ENCODE data around the gene FUOM.

Gene FUOM, protein sequence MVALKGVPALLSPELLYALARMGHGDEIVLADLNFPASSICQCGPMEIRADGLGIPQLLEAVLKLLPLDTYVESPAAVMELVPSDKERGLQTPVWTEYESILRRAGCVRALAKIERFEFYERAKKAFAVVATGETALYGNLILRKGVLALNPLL

DNA sequence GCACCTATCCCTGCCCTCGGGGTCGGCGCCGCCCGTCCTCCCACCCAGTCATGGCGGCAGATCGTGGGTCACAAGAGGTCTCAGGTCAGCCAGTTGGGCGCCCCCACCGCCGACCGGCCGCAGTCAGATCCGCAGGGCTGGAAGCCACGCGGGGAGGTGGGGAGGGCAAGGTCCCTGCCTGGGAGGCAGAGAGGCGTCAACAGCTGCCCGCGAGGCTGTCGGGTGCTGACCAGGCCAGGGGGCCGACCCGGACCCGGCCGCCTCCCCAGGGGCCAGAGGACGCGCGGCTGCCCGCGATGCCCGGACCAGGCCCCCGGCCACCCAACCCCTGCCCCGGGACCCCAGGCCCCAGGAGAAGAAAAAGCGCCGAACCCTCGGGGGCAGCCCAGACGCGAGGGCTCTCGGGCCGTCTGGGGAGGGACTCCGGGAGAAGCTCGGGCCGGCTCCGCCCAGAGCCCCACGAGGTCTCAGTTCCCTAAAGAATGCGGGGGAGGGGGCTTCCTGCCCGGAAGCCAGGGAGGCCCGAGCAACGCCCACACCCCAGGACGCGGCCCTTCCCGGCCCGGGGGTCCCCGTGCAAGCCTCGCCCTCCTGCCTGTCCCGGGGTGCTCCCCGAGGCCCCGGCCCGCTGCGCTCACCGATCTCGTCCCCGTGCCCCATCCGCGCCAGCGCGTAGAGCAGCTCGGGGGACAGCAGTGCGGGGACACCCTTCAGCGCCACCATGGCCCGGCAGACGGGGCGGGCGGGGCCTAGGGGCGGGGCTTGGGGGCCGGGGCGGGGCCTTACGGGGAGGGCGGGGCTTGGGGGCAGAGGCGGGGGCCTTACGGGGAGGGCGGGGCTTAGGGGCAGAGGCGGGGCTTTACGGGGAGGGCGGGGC lies at the start of gene FUOM:
TSS of gene FUOM (minus strand) at position 735 of the 877 bp plus-strand sequence. CDS start at position 723, 12 bp downstream.
- peak in 1 of 2 experiments; percentile 31 for DNase-seq

DNA sequence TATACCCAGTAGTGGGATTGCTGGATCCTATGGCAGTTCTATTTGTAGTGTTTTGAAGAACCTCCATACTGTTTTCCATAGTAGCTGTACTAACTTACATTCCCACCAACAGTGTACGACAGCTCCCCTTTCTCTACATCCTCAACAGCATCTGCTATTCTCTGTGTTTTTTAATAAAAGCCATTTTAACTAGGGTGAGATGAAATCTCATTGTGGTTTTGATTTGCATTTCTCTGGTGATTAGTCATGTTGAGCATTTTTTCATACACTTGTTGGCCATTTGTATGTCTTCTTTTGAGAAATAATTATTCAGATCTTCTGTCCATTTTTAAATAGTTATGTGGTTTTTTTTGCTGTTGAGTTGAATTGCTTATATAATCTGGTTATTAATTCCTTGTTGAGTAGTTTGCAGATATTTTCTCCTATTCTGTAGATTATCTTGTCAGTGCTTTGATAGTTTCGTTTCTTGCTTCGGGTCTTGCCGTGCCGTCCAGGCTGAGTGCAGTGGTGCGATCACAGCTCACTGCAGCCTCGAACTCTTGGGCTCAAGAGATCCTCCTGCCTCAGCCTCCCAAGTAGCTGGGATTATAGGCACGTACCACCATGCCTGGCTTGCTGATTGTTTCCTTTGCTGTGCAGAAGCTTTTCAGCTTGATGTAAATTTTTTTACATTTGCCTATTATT lies 48.2 kb upstream of the FUOM start:
- DNase-seq, result no peak

DNA sequence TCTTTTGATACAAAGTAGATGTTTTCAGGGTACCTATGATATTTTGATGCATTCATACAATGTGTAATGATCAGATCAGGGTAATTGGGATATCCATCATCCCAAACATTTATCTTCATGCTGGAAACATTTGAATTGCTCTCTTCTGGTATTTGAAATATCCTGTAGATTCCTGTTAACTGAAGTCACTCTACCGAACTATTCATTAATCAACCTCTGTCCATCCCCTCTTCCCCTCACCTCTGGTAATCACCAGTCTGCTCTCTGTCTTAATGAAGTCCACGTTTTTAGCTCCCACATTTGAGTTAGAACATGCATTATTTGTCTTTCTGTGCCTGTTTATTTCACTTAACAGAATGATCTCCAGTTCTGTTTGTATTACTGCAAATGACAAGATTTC lies 47.5 kb upstream of the FUOM start:
- no peak for DNase-seq

DNA sequence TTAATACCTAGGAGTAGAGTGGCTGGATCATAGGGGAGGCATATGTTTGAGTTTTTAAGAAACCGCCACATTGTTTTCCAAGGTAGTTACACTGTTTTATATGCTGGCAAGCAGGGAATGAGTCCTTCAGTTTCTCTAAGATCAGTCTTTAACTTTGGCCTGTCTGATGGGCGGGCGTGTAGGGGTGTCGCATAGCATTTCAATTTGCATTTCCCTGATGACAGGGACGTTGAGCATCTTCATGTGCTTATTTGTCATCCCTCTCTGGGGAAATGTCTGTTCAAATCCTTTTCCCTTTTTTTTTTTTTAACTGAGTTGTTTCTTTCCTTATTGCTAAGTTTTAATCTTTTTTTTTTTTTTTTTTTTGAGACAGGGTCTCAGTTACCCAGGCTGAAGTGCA lies 46.0 kb upstream of the FUOM start:
- no peak for DNase-seq

DNA sequence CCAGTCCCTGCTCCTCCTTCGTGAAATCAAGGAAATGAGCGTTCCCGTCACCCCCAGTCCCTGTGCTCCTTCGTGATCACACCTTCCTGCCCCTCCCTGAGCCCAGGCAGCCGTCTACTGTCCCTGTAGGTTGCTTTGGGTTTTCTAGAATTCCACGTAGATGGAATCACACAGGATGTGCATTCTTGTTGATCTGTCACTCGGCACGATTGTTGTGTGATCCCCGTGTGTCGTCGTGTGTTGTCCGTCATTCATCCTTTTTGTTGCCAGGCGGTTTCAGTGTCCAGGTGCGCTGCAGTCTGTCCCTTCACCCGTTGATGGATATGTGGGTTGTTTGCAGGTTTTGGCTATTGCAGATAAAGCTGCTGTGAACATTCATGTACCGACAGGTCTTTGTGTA lies 45.5 kb upstream of the FUOM start:
- DNase-seq, result no peak

DNA sequence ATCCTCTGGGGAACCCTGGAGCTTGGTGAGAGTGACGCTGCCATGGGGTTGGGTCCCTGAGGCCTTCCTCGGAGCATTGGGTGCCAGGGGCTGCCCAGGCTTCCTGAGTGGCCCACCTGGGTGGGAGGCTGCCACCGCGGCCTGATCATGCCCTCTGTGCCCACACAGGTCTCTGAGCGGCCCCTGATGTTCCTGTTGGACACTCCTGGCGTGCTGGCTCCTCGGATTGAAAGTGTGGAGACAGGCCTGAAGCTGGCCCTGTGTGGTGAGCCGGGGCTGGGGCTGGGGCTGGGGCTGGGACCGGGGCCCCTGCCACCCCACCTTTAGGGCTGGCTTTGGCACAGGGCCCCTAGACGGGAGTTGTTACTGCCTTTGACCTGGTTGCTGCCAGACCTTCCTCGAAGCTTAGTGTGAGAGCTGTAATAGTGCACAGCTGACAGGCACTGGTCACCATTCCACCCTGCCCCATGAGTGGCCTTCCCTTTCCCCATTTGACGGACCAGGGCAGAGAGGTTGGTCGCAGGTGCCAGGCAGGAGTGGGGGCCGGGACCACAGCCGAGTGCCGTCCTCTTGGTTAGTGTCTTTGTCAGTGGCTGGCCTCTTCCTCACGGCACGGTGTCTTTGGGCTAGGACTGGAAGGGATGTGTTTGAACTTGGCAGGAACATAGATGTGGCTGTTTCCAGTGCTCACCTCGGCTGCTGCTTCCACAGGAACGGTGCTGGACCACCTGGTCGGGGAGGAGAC lies 44.3 kb upstream of the FUOM start:
- no peak for DNase-seq

DNA sequence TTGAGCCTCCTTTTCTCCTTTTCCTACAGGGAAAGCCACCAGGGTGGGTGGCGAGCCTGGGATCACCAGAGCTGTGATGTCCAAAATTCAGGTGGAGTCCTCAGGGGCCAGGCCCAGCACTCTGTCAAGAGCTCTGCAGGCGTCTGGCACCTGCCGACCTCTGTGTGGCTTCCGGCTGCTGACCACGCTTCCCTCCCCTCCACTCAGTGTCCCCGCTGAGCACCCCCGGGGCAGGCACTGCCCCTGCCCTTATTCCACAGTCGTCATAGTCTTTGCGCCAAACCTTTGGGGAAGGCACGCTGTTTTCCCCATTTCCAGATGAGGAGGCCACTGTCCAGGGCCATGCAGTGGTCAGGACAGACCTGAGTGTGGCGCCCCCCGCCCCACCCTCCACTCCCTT lies 43.7 kb upstream of the FUOM start:
- no peak for DNase-seq

DNA sequence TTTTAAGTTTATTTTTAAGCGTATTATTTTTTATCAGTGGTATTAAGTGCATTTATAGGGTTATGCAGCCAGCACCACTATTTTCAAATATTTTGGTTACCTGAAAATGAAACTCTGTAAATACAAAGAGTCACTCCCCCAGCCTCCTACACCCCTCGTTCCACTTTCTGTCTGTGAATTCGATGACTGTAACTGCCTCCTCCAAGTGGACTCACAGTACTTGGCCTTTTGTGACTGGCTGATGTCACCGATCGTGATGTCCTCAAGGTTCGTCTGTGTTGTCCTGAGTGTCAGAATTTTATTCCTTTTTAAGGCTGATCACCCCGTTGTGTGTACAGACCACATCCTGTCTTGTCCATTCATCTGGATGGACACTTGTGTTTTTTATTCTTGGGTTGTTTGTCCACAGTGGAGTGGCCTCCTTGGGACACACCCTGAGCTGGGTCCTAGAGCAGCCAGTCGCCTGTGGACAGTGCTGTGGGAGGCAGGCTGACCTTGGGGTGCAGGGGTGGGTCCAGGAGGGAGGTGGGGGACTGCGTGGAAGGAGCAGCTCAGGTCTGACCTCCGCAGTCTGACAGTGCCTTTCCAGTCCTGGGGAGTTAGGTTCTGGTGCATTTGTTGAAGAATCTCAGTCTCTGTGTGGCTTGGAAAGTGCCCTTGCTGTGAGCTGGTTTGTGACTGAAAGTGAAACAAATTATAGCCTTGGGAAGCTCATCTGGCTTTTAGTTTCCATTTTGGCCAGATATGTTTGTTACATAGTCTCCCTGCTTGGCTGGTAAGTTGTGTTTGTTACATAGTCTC lies 43.0 kb upstream of the FUOM start:
- no peak for DNase-seq

DNA sequence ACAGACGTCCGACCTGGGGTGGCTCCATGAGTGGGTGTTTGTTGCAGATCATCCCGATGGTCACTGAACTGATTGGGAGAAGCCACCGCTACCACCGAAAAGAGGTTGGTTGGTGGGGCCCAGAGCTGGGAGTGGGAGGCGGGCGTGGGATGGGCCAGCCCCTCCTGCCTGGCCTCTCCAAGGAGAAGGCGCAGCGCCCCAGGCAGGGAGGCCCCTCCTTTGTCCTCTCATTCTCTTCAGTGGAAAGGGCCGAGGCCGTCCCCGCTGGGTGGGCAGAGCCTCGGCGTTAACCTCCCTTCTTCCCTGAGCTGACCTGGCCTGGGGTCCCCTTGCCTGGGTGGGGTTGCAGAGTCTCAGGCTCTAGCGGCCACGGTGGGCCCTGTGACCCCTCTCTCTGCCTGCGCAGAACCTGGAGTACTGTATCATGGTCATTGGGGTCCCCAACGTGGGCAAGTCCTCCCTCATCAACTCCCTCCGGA lies 41.3 kb upstream of the FUOM start:
- DNase-seq, result no peak

DNA sequence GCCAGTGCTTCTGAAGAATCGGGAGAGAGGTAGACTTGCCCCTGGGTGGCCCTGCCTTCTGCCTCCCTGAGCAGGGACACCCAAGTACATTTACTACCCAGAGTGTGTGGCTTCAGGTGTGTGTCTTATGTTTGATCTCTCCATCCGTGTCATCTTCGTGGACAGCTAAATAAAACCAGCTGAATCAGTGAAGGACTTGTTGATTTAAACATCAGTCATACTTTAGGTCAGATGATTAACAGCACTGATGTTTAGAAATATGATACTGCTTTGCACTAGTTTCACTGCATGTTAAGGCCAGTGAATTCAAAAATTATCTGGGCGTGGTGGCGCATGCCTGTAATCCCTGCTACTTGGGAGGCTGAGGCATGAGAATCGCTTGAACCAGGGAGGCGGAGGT lies 40.1 kb upstream of the FUOM start:
- DNase-seq, result no peak

DNA sequence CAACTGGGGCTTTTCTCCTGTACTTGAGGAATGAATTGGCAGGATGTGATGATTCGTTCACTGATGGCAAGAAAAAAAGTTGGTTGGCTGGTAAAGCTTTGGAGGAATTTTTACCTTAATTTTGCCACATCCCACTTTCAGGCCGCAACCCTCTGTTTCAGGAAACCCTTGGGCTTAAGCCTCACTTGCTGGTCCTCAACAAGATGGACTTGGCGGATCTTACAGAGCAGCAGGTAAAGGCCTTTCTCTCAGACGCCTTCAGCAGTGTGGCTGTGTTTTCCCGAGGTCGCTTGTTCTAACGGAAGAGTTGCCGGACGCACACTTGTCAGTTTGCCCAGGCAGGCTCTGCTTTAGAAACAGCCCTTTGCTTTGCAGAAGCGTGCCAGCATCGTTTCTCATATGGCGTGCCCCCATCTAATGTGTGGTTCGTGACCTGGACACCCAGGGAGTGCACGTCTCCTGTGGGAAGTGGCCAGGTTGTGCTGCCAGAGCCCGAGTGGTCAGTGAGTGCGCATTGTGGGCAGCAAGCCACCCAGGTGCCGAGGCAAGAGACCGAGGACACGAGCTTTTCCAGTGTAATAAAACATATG lies 38.3 kb upstream of the FUOM start:
- DNase-seq, result no peak

DNA sequence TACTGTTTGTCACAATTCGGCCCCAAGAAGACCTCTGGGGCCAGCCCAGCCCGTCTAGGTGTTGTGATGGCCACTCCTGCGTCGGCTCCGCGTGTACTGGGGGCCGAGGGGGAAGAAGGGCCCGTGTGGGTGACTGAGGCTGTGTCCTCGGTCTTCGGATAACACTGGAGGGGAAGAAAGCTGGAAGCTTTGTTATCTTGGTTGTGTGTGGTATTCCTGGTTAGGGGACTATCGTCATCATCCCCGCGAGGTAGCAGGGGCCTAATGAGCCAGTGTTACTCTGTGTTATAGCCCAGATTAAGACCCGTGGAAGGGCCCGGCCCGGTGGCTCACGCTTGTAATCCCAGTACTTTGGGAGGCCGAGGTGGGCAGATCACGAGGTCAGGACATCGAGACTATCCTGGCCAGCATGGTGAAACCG lies 37.0 kb upstream of the FUOM start:
- DNase-seq, result no peak

DNA sequence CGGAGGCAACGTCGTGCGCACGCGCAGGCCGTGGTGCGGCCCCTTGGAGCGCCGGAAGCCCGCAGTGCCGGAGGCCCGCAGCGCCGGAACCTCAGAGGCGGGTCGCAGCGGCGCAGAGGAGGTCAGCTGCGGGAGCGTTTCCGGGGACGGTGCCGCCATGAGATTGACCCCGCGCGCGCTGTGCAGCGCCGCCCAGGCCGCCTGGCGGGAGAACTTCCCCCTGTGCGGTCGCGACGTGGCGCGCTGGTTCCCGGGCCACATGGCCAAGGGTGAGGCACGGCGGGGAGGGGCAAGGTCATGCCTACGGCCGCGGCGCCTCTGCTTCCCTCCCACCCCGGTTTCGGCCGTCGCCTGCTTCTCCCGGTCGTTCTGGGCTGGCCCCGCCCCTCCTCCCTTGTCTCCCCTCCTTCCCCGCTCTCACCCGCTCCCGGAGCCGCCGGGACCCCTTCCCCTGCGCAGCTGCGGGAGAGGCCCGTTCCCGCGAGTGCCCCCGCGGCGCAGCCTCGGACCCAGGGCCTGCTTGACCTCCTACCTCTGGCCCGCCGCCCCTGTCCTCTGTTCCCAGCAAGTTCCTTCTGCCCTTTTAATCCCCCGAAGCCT lies 36.3 kb upstream of the FUOM start, which contains the start of gene MTG1:
TSS of gene MTG1 (plus strand) at position 94 of the 600 bp plus-strand sequence. CDS start at position 158, 64 bp downstream.
- peak in 1 of 2 experiments; percentile 93 for DNase-seq

DNA sequence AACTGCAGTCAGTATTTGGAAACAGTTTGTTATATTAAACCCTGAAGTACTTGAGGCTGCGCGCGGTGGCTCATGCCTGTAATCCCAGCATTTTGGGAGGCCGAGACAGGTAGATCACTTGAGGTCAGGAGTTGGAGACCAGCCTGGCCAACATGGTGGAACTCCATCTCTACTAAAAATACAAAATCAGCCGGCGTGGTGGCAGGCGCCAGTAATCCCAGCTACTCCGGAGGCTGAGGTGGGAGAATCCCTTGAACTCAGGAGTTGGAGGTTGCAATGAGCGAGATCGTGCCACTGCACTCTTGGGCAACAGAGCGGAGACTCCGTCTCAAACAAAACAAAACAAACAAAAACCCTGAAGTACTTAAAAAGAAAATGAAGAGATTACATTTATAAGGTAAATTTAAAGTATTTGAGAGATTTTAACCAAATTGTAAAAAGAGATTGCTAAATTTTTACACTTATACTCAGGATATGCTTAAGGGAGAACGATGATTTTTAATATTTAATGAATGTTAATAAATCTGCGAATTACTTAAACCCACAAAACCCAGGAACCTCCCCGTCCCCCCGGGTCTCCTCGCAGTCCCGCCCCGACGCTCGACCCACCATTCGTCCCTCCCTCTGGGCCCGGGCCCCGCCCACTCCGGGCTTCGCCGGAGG lies 35.7 kb upstream of the FUOM start:
- DNase-seq, result peak in 1 of 2 experiments; percentile 63

DNA sequence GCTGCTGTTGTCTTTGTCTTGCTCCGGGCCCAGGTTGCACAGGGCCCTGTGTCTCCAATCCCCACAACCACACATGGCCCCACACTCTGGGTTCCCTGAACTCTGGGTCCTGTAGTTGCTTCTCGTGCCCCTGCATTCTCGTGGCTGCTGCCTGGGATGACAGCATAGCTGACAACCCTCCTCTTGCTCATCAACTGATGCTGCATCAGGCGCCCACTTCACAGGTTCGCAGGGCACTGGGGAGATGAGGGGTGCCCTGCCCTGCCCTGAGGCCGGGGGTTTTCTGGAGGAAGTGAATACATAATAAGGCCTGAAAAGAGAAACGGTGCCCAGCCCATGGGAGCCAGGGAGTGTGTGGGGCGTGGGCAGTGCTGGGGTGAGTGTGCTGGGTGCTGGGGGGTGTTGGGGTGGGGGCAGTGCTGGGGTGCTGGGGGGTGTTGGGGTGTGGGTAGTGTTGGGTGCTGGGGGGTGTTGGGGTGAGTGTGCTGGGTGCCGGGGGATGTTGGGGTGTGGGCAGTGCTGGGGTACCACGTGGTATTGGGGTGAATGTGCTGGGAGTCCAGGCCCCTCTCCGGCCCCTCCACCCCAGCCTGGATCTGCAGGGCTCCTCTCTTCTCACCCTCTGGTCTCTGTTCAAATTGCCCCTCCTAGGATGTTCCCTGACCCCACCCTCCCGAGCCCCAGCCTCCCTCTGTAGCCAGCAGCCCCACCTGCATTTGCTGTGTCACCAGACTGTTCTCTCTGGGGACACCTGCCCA lies 34.1 kb upstream of the FUOM start:
- DNase-seq, result no peak

DNA sequence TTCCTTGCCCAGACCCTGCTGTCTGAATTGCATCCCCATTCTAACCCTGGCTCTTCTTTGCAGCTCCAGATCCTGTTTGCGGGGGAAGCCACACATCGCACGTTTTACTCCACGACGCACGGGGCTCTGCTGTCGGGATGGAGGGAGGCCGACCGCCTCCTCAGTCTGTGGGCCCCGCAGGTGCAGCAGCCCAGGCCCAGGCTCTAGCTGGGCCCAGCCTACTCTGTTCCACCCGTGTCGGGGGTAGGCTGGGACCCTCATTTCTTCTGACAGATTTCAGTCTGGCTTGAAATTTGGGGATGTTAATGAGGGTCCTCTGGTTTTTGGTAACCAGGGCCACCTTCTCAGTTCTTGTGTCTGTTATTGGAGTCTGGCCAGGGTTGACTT lies 33.4 kb upstream of the FUOM start:
- no peak for DNase-seq

DNA sequence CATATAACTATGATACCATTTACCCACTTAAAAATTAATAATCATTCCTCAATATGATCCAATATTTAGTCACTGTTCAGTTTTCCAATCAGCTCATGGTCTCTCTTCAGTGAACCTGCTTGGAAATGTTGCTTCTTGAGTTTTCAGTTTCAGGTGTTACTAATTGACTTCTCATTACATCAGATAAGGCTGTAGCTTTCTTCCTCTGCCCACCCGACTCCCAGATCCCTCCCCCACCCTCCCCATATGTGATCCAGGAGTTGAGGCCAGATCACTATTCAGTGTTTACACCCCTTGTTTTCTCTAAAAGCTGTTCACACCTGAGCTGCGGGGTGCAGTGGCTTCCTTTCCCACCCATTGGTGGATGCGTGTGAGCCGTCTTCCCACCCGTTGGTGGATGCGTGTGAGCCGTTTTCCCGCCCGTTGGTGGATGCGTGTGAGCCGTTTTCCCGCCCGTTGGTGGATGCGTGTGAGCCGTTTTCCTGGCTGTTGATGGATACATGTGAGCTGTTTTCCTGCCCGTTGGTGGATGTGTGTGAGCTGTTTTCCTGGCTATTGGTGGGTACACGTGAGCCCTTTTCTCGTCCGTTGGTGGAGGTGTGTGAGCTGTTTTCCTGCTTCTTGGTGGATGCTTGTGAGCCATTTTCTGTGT lies 32.9 kb upstream of the FUOM start:
- DNase-seq, result no peak

DNA sequence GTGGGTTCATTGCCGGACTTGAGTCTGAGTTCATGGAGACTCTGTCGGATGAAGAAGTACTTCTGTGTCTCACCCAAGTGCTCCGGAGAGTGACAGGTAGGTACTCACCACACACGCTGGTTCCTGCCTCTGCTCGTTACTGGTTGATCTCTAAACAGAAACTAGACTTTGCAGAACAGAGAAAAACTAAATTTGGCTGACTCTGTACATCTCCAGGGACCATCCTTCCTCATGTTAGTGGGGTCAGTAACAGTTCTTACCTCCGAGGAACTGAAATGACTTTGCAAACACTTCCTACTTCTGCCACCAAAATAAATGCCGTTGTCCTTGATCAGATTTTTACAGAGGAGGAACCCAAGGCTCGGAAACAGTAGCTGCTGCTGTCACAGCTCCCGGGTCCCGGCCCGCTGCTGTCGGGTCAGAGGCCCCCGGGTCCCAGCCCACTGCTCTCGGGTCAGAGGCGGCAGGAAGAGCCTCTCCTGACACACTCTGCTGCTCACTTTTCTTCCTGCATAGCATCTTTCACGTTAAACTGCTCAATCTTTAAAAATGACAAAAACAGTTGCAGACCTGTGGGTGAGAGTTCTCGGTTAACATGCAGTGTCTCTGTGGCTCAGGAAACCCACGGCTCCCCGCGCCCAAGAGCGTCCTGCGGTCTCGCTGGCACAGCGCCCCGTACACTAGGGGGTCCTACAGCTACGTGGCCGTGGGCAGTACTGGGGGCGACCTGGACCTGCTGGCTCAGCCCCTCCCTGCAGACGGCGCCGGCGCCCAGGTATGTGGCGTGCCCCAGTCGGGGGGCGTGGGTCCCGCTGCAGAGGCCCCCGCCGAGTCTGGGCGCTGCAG lies 31.4 kb upstream of the FUOM start:
- no peak for DNase-seq
